HG02588 (cell line): ENCODE data around the gene CLNK.

ENCODE experiments used
- ATAC-seq: cut with Tn5 transposase; IDR thresholded peaks from one replicate; pipeline ENCODE4 v1.9.1; 2021; ENCODE audit warnings: mild to moderate bottlenecking, moderate library complexity; ENCODE audit not compliant: unreplicated experiment

CLNK gene

GRCh38 chr4:10664408-10664807, 20.2 kb downstream of the CLNK start:
- no peak for ATAC-seq

- no peak for ATAC-seq
Observed at GRCh38 chr4:10662937-10663336, 21.6 kb downstream of the CLNK start.

- ATAC-seq = no peak
Observed at GRCh38 chr4:10661047-10661446, 23.5 kb downstream of the CLNK start.

GRCh38 chr4:10659251-10659650, 25.3 kb downstream of the CLNK start:
- ATAC-seq = no peak

- no peak for ATAC-seq
Observed at GRCh38 chr4:10656988-10657387, 27.6 kb downstream of the CLNK start.

- ATAC-seq = no peak
Observed at GRCh38 chr4:10656420-10656819, 28.1 kb downstream of the CLNK start.

GRCh38 chr4:10655968-10656367, 28.6 kb downstream of the CLNK start:
- no peak for ATAC-seq

GRCh38 chr4:10648479-10648878, 36.1 kb downstream of the CLNK start:
- no peak for ATAC-seq

- no peak for ATAC-seq
Observed at GRCh38 chr4:10647846-10648245, 36.7 kb downstream of the CLNK start.

- ATAC-seq = no peak
Observed at GRCh38 chr4:10643600-10644425, 40.8 kb downstream of the CLNK start.

GRCh38 chr4:10640561-10641201, 43.9 kb downstream of the CLNK start:
- no peak for ATAC-seq

GRCh38 chr4:10639664-10640063, 44.9 kb downstream of the CLNK start:
- ATAC-seq = no peak

- ATAC-seq = no peak
Observed at GRCh38 chr4:10639100-10639499, 45.5 kb downstream of the CLNK start.

GRCh38 chr4:10635091-10635490, 49.5 kb downstream of the CLNK start:
- ATAC-seq = no peak

- ATAC-seq = no peak
Observed at GRCh38 chr4:10629394-10629793, 55.2 kb downstream of the CLNK start.

GRCh38 chr4:10625131-10625530, 59.4 kb downstream of the CLNK start:
- no peak for ATAC-seq

- no peak for ATAC-seq
Observed at GRCh38 chr4:10623862-10624261, 60.7 kb downstream of the CLNK start.

- ATAC-seq = no peak
Observed at GRCh38 chr4:10623241-10623640, 61.3 kb downstream of the CLNK start.

GRCh38 chr4:10622728-10623127, 61.8 kb downstream of the CLNK start:
- peak; percentile 83 for ATAC-seq

- ATAC-seq = no peak
Observed at GRCh38 chr4:10620935-10621488, 63.6 kb downstream of the CLNK start.

GRCh38 chr4:10619855-10620254, 64.7 kb downstream of the CLNK start:
- no peak for ATAC-seq

GRCh38 chr4:10619220-10619619, 65.3 kb downstream of the CLNK start:
- no peak for ATAC-seq
